Liver (tissue), 9 donors: ENCODE results near the gene SHISAL1. TPM values are rescaled to one million over a fixed set of nuclear protein-coding genes. Genes with fewer than 3 reads are reported as not detected.

Experiments
- DNase-seq: peaks from one replicate; pipeline ENCODE4 v3.0.0-alpha.2; 2017; ENCODE audit warnings: low spot score
- H3K27ac ChIP-seq, 2 donors: one replicate each; pipeline ENCODE4 v1.7.0; 2013; ENCODE audit warnings: inconsistent platforms in 2 of 2, low read length in 2 of 2, control low read depth in 1 of 2, low read depth in 1 of 2, mild to moderate bottlenecking in 1 of 2
- H3K27me3 ChIP-seq, 4 donors: one replicate each; pipeline versions ENCODE4 v1.6.1 to v1.7.0; 2013; ENCODE audit warnings: low read length in 3 of 4, inconsistent platforms in 1 of 4, mild to moderate bottlenecking in 1 of 4, moderate library complexity in 1 of 4; ENCODE audit not compliant: control insufficient read depth in 4 of 4, insufficient read depth in 4 of 4
- H3K36me3 ChIP-seq, 4 donors: one replicate each; pipeline versions ENCODE4 v1.6.1 to v1.7.0; 2013; ENCODE audit warnings: low read length in 3 of 4, mild to moderate bottlenecking in 3 of 4, low read depth in 1 of 4, moderate library complexity in 1 of 4; ENCODE audit not compliant: control insufficient read depth in 4 of 4, insufficient read depth in 3 of 4
- H3K4me1 ChIP-seq, 4 donors: one replicate each; pipeline versions ENCODE4 v1.6.1 to v1.7.0; 2013; ENCODE audit warnings: low read length in 3 of 4, mild to moderate bottlenecking in 3 of 4, moderate library complexity in 1 of 4; ENCODE audit not compliant: control insufficient read depth in 4 of 4, insufficient read depth in 4 of 4
- H3K4me3 ChIP-seq, 3 donors: one replicate each; pipeline versions ENCODE4 v1.6.1 to v1.7.0; 2013; ENCODE audit warnings: low read length in 3 of 3, control low read depth in 1 of 3, low read depth in 1 of 3, mild to moderate bottlenecking in 1 of 3
- H3K9ac ChIP-seq, 2 donors: one replicate each; pipeline ENCODE4 v1.7.0; 2013; ENCODE audit warnings: low read length in 2 of 2, mild to moderate bottlenecking in 2 of 2, moderate library complexity in 2 of 2, control low read depth in 1 of 2, low read depth in 1 of 2
- H3K9me3 ChIP-seq, 4 donors: one replicate each; pipeline versions ENCODE4 v1.6.1 to v1.7.0; 2013; ENCODE audit warnings: low read length in 3 of 4; ENCODE audit not compliant: control insufficient read depth in 4 of 4
- EGR1 ChIP-seq, 2 donors: IDR thresholded peaks; 2 replicates each; pipeline ENCODE4 v1.6.1; 2016 to 2018; ENCODE audit warnings: antibody characterized with exemption in 2 of 2, low read depth in 2 of 2
- FOXA1 ChIP-seq: IDR thresholded peaks from 2 replicates; pipeline ENCODE4 v1.6.1; 2016; ENCODE audit warnings: antibody characterized with exemption
- FOXA2 ChIP-seq: IDR thresholded peaks from 2 replicates; pipeline ENCODE4 v1.6.1; 2016; ENCODE audit warnings: antibody characterized with exemption
- GABPA ChIP-seq, 2 donors: IDR thresholded peaks in 1 of 2; conservative IDR thresholded peaks in 1 of 2; 2 replicates each; pipeline ENCODE4 v1.6.1; 2016; ENCODE audit warnings: antibody characterized with exemption in 2 of 2, mild to moderate bottlenecking in 1 of 2, moderate library complexity in 1 of 2
- HNF4A ChIP-seq, 2 donors: conservative IDR thresholded peaks; 2 replicates each; pipeline ENCODE4 v1.6.1; 2016; ENCODE audit warnings: antibody characterized with exemption in 2 of 2, mild to moderate bottlenecking in 2 of 2
- HNF4G ChIP-seq: IDR thresholded peaks from 2 replicates; pipeline ENCODE4 v1.6.1; 2016; ENCODE audit warnings: antibody characterized with exemption
- JUND ChIP-seq, 2 donors: IDR thresholded peaks; 2 replicates each; pipeline ENCODE4 v1.6.1; 2016; ENCODE audit warnings: antibody characterized with exemption in 2 of 2
- NR2F2 ChIP-seq: IDR thresholded peaks from 2 replicates; pipeline ENCODE4 v1.6.1; 2016; ENCODE audit warnings: antibody characterized with exemption
- RAD21 ChIP-seq, 2 donors: IDR thresholded peaks; 2 replicates each; pipeline ENCODE4 v1.6.1; 2016; ENCODE audit warnings: antibody characterized with exemption in 2 of 2, mild to moderate bottlenecking in 2 of 2
- RXRA ChIP-seq, 2 donors: IDR thresholded peaks; 2 replicates each; pipeline ENCODE4 v1.6.1; 2017 to 2018; ENCODE audit warnings: antibody characterized with exemption in 2 of 2, mild to moderate bottlenecking in 1 of 2
- SP1 ChIP-seq: IDR thresholded peaks from 2 replicates; pipeline ENCODE4 v1.6.1; 2018; ENCODE audit warnings: antibody characterized with exemption, mild to moderate bottlenecking
- TAF1 ChIP-seq: conservative IDR thresholded peaks from 2 replicates; pipeline ENCODE4 v1.6.1; 2016; ENCODE audit warnings: antibody characterized with exemption, mild to moderate bottlenecking
- YY1 ChIP-seq: IDR thresholded peaks from 2 replicates; pipeline ENCODE4 v1.6.1; 2016; ENCODE audit warnings: antibody characterized with exemption, mild to moderate bottlenecking
- WGBS: extraction: QIAGEN DNeasy Blood & Tissue Kit; methylation state at CpG from one replicate; pipeline ENCODE4 v1.1.7; 2013; 5-methylcytosine and 5-hydroxymethylcytosine counted together
- polyA plus RNA-seq, 2 donors: library from polyadenylated mRNA; stranded (reverse) in 1 of 2; unstranded in 1 of 2; fragments of 200-250 nt in 1 of 2; fragments of >200 nt in 1 of 2; fragmentation: Nextera tagmentation in 1 of 2; extraction: Ambion mirVana in 1 of 2; gene quantifications; one replicate each; pipeline versions ENCODE4 v1.2.1 to v1.2.3, GENCODE V29; 2013 to 2015
- total RNA-seq, 2 donors: library from RNA; depleted of rRNA; stranded (reverse); fragments of >200 nt; gene quantifications; one replicate each; pipeline ENCODE4 v1.2.3, GENCODE V29; 2014
- TF ChIP-seq, protein P1 (sequence below): IDR thresholded peaks from 2 replicates; pipeline ENCODE4 v1.6.1; 2016; ENCODE audit warnings: antibody characterized with exemption, mild to moderate bottlenecking
- TF ChIP-seq, protein P2 (sequence below): IDR thresholded peaks from 2 replicates; pipeline ENCODE4 v1.6.1; 2016; ENCODE audit warnings: antibody characterized with exemption
- TF ChIP-seq, protein P3 (sequence below): fragments of 150-350 bp; IDR thresholded peaks from 2 replicates; pipeline ENCODE4 v1.5.1; 2017; ENCODE audit warnings: improper control_type of control experiment, low read depth, low read length; ENCODE audit not compliant: missing input control
- TF ChIP-seq, protein P4 (sequence below): IDR thresholded peaks from 2 replicates; pipeline ENCODE4 v1.6.1; 2016; ENCODE audit warnings: antibody characterized with exemption
- TF ChIP-seq, protein P5 (sequence below): IDR thresholded peaks from 2 replicates; pipeline ENCODE4 v1.6.1; 2016; ENCODE audit warnings: antibody characterized with exemption
- donor health status: healthy.
- donor health status: healthy.
- donor health status: healthy.
- donor health status: healthy.
- donor health status: healthy.

Gene SHISAL1
- total and polyA plus RNA-seq, 4 donors, result 0.07 to 0.17 (median 0.13) TPM

DNA sequence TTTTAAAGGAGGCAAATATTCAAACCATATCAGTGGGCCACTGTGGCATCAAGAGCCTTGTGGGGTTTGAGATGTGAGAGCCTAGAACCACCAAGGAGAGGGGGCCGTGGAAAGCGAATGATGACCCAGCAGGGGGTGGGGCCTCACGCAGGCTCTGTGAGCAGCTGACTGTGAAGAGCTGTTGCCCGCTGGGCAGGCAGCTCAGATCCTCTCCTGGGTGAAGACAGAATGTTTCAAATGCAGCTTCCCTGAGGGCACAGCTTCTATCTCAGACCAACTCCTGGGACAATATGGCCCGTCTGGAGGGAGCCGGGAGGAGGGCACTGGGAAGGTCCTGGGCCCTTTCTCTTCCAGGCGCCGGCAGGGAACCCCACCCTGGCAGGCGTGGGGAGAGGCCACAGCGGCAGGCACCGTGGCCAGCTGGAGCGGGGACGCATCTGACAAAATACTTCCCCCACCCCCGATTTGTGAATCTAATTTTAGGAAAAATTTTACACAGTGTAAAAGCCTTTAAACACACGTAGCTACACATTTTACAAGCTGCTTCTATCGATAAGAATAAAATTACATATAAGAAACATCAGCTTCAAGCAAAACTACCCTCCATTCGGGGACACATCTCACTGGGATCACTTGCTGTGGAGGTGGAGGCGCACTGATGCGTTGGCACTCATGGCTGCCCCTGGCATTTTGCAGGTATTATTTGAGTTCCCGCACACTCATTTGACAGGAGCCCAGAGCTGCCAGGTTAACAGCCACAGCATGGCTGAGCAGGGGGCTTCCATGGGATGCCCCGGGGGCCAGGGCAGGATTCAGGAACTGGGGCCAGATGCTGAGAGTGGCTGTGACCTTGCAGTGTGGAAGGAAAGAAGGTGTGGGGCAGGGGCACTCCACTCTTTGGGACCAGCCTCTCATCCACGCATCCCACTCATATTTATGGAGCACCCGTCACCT lies 91.7 kb downstream of the SHISAL1 start:
- 76% methylated on average over 23 of the region's 23 CpGs for WGBS
- no peak overlapping the region for H3K27ac ChIP-seq
- TF ChIP-seq NR2F2, result no peak
- TF ChIP-seq YY1, result no peak
- no peak for TF ChIP-seq RAD21 (IDR thresholded peaks at IDR 0.05)
- TF ChIP-seq TAF1, result no peak
- TF ChIP-seq, protein P1, sequence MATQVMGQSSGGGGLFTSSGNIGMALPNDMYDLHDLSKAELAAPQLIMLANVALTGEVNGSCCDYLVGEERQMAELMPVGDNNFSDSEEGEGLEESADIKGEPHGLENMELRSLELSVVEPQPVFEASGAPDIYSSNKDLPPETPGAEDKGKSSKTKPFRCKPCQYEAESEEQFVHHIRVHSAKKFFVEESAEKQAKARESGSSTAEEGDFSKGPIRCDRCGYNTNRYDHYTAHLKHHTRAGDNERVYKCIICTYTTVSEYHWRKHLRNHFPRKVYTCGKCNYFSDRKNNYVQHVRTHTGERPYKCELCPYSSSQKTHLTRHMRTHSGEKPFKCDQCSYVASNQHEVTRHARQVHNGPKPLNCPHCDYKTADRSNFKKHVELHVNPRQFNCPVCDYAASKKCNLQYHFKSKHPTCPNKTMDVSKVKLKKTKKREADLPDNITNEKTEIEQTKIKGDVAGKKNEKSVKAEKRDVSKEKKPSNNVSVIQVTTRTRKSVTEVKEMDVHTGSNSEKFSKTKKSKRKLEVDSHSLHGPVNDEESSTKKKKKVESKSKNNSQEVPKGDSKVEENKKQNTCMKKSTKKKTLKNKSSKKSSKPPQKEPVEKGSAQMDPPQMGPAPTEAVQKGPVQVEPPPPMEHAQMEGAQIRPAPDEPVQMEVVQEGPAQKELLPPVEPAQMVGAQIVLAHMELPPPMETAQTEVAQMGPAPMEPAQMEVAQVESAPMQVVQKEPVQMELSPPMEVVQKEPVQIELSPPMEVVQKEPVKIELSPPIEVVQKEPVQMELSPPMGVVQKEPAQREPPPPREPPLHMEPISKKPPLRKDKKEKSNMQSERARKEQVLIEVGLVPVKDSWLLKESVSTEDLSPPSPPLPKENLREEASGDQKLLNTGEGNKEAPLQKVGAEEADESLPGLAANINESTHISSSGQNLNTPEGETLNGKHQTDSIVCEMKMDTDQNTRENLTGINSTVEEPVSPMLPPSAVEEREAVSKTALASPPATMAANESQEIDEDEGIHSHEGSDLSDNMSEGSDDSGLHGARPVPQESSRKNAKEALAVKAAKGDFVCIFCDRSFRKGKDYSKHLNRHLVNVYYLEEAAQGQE, result no peak
- TF ChIP-seq FOXA1, result no peak
- TF ChIP-seq SP1, result no peak
- no peak for TF ChIP-seq HNF4A (conservative IDR thresholded peaks at IDR 0.05)
- TF ChIP-seq, protein P2, sequence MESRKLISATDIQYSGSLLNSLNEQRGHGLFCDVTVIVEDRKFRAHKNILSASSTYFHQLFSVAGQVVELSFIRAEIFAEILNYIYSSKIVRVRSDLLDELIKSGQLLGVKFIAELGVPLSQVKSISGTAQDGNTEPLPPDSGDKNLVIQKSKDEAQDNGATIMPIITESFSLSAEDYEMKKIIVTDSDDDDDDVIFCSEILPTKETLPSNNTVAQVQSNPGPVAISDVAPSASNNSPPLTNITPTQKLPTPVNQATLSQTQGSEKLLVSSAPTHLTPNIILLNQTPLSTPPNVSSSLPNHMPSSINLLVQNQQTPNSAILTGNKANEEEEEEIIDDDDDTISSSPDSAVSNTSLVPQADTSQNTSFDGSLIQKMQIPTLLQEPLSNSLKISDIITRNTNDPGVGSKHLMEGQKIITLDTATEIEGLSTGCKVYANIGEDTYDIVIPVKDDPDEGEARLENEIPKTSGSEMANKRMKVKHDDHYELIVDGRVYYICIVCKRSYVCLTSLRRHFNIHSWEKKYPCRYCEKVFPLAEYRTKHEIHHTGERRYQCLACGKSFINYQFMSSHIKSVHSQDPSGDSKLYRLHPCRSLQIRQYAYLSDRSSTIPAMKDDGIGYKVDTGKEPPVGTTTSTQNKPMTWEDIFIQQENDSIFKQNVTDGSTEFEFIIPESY, result no peak
- TF ChIP-seq, protein P3, sequence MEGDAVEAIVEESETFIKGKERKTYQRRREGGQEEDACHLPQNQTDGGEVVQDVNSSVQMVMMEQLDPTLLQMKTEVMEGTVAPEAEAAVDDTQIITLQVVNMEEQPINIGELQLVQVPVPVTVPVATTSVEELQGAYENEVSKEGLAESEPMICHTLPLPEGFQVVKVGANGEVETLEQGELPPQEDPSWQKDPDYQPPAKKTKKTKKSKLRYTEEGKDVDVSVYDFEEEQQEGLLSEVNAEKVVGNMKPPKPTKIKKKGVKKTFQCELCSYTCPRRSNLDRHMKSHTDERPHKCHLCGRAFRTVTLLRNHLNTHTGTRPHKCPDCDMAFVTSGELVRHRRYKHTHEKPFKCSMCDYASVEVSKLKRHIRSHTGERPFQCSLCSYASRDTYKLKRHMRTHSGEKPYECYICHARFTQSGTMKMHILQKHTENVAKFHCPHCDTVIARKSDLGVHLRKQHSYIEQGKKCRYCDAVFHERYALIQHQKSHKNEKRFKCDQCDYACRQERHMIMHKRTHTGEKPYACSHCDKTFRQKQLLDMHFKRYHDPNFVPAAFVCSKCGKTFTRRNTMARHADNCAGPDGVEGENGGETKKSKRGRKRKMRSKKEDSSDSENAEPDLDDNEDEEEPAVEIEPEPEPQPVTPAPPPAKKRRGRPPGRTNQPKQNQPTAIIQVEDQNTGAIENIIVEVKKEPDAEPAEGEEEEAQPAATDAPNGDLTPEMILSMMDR, result no peak
- no peak for TF ChIP-seq RXRA (IDR thresholded peaks at IDR 0.05)
- TF ChIP-seq FOXA2, result no peak
- TF ChIP-seq HNF4G, result no peak
- no peak for TF ChIP-seq EGR1 (IDR thresholded peaks at IDR 0.05; ENCODE audit: low read depth in 2 of 2)
- TF ChIP-seq JUND (IDR thresholded peaks at IDR 0.05), result no peak
- TF ChIP-seq, protein P4, sequence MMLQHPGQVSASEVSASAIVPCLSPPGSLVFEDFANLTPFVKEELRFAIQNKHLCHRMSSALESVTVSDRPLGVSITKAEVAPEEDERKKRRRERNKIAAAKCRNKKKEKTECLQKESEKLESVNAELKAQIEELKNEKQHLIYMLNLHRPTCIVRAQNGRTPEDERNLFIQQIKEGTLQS, result no peak
- TF ChIP-seq GABPA (IDR thresholded peaks at IDR 0.05 in 1 of 2, conservative IDR thresholded peaks at IDR 0.05 in 1 of 2), result no peak
- TF ChIP-seq, protein P5, sequence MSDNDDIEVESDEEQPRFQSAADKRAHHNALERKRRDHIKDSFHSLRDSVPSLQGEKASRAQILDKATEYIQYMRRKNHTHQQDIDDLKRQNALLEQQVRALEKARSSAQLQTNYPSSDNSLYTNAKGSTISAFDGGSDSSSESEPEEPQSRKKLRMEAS, result no peak
- H3K9ac ChIP-seq, result no peak overlapping the region
- H3K4me1 ChIP-seq, result no peaks in the 10 kb centered on the region
- H3K9me3 ChIP-seq, result peaks cover 0 to 4% (median 1%) of the 10 kb centered on the region in 4 donors
- no peaks in the 10 kb centered on the region for H3K36me3 ChIP-seq
- DNase-seq, result no peak
- H3K27me3 ChIP-seq, result peaks cover 0 to 5% (median 0%) of the 10 kb centered on the region in 4 donors
- H3K4me3 ChIP-seq, result no peak overlapping the region
